Lower leg skin (tissue), 4 donors: ENCODE measurements around the gene DHX57. TPM values are rescaled to one million over a fixed set of nuclear protein-coding genes. Genes with fewer than 3 reads are reported as not detected.
"Not testable (repeated sequence)": the region's sequence is repeated elsewhere in the genome, so short reads cannot be mapped to it uniquely, and the experiment has no call there.

Source experiments
- DNase-seq, 2 donors: peaks; one replicate each; pipeline ENCODE4 v3.0.0-alpha.2; 2019; ENCODE audit warnings: low spot score in 2 of 2
- H3K4me3 ChIP-seq: fragments of 200-600 bp; sonication (generic); 2 replicates; pipeline ENCODE4 v1.5.1; 2017; ENCODE audit warnings: mild to moderate bottlenecking, low read depth; ENCODE audit not compliant: poor library complexity, severe bottlenecking
- CTCF ChIP-seq, 3 donors: fragments of 450-650 bp; IDR thresholded peaks; one replicate each; pipeline ENCODE4 v1.5.1; 2016; ENCODE audit warnings: antibody characterized with exemption in 3 of 3, mild to moderate bottlenecking in 3 of 3, moderate library complexity in 2 of 3
- POLR2A ChIP-seq, 2 donors: fragments of 450-650 bp; IDR thresholded peaks; one replicate each; pipeline ENCODE4 v1.6.1; 2016 to 2017; ENCODE audit warnings: antibody characterized with exemption in 2 of 2, mild to moderate bottlenecking in 1 of 2, moderate library complexity in 1 of 2
- WGBS, 2 donors: methylation state at CpG; one replicate each; pipeline ENCODE4 v1.1.5; 2018; 5-methylcytosine and 5-hydroxymethylcytosine counted together
- intact Hi-C: fragments of 100-400 bp; cut with DNase I; formaldehyde crosslinking; loops from one replicate; pipeline ENCODE4 v1.15.0; 2023; ENCODE audit warnings: low total_unique reads
- total RNA-seq, 4 donors: library from RNA; depleted of rRNA; stranded (reverse); fragments of >200 nt; gene quantifications; one replicate each; pipeline ENCODE4 v1.1.0, GENCODE V29; 2016

Gene DHX57
- total RNA-seq, 4 donors from 2014 or later, result 6.8 to 19.9 (median 15.8) TPM

DNA sequence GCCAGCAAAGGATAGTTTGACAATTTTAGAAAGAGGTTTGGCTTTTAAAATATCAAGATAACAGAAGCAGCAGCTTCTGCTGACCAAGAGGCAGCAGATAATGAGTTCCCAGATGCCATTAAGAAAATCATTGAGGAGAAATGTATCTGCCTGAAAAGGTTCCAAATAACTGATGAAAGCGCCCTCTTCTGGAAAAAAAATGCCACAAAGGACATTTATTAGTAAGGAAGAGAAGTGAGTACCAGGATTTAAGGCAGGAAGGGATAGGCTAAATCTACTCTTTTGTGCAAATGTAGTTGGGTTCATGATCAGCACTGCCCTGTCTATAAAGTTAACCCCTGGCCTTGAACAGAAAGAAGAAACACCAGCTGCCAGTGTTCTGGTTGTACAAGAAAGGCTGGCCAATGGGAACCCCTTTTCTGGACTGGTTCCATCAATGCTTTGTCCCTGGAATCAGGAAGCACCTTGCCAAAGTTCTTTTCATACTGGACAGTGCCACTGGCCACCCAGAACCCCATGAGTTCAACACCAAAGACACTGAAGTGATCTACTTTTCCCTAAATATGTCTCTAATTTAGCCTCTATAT lies 40.6 kb downstream of the DHX57 start:
- WGBS, 2 donors, result 57 to 68% methylated on average over 1 of the region's 1 CpG
- TF ChIP-seq CTCF (IDR thresholded peaks at IDR 0.05), result no peak
- intact Hi-C loops, result no loop called here
- no peak for DNase-seq
- H3K4me3 ChIP-seq, result no peak overlapping the region

DNA sequence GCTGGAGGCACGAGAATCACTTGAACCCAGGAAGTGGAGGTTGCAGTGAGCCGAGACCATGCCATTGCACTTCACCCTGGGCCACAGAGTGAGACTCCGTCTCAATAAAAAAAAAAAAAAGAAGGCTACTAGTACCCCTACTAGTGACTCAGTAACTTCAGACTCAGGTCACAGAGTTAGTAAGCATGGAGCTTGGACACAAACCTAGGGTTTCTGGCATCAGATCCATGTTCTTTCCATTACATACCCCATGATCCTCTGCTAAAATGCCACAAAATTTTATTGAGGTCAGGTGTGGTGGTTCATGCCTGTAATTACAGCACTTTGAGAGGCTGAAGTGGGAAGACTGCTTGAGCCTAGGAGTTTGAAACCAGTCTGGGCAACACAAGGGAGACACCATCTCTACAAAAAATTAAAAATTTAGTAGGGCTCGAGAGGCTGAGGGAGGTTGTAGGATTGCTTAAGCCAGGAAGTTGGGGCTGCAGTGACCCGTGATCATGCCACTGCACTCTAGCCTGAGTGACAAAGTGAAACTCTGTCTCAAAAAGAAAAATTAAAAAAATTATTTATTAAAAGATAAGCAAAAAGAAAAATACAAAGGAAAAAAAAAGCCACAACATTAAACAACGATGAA lies 45.1 kb downstream of the DHX57 start:
- TF ChIP-seq CTCF (IDR thresholded peaks at IDR 0.05) (no peak), POLR2A (IDR thresholded peaks at IDR 0.05) (no peak)
- intact Hi-C loops, result no loop called here
- H3K4me3 ChIP-seq, result no peak overlapping the region
- DNase-seq, result no peak
- WGBS, 2 donors, result 82 to 89% methylated on average over 6 of the region's 6 CpGs

GRCh38 chr2:38829971-38830370 lies 45.8 kb downstream of the DHX57 start:
- TF ChIP-seq POLR2A (IDR thresholded peaks at IDR 0.05), result no peak
- TF ChIP-seq CTCF (IDR thresholded peaks at IDR 0.05), result no peak
- no peak for DNase-seq
- H3K4me3 ChIP-seq, result no peak overlapping the region
- intact Hi-C loops, result no loop called here
- 96 to 97% methylated on average over 1 of the region's 1 CpG for WGBS, 2 donors

GRCh38 chr2:38828460-38828859 lies 47.3 kb downstream of the DHX57 start:
- no peak for DNase-seq
- intact Hi-C loops, result no loop called here
- TF ChIP-seq CTCF (IDR thresholded peaks at IDR 0.05) (no peak), POLR2A (IDR thresholded peaks at IDR 0.05) (no peak)
- 83 to 85% methylated on average over 4 of the region's 4 CpGs for WGBS, 2 donors
- no peak overlapping the region for H3K4me3 ChIP-seq

- intact Hi-C loops, DNase-seq, H3K4me3 ChIP-seq: not testable (repeated sequence)
- WGBS, 2 donors, result 70 to 80% methylated on average over 10 of the region's 10 CpGs
These were observed 48.1 kb downstream of the DHX57 start for GRCh38 chr2:38827539-38828145.

DNA sequence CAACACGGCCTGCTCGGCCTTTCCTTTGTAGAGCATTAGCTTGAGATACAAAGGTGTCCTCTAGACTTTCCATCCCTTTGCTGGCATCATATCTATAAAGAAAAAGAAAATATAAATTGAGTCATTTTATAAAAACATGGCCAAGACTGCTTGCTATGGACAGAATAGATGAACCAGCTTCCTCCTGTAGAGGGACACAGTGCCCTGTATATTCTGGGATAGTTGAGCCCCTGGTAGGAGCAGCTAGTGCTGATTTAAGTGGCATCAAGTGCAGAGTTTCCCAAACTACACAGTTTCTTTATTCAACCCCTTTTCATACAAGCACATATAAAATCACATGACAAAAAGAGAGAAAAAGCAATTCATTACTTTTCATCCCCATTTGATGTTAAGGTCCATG lies 49.8 kb downstream of the DHX57 start:
- no peak for TF ChIP-seq CTCF (IDR thresholded peaks at IDR 0.05)
- TF ChIP-seq POLR2A (IDR thresholded peaks at IDR 0.05), result no peak
- WGBS, 2 donors, result 94 to 96% methylated on average over 2 of the region's 2 CpGs
- DNase-seq, result no peak
- intact Hi-C loops, result no loop called here
- no peak overlapping the region for H3K4me3 ChIP-seq
